ENCODE data around the gene SPATC1L.
"Not testable (repeated sequence)": the region's sequence is repeated elsewhere in the genome, so short reads cannot be mapped to it uniquely, and the experiment has no call there.

The SPATC1L gene

GRCh38 chr21:46203203-46203600 is 18.9 kb upstream of the SPATC1L start:
- TF ChIP-seq CTCF (IDR thresholded peaks at IDR 0.05; ENCODE audit: low read length) (no peak), EZH2 (IDR thresholded peaks at IDR 0.05; ENCODE audit: borderline replicate concordance, low read length) (no peak)
- Histone ChIP-seq H3K4me3 (ENCODE audit: low read depth, low read length, poor library complexity, severe bottlenecking) (no peak overlapping the region), H3K4me2 (ENCODE audit: low read length) (no peak overlapping the region), H3K4me1 (ENCODE audit: insufficient read depth, low read length, severe bottlenecking) (no peaks in the 10 kb centered on the region), H3K9me2 (ENCODE audit: low read depth, low read length) (no peaks in the 10 kb centered on the region), H4K20me1 (ENCODE audit: insufficient read depth, low read length) (no peaks in the 10 kb centered on the region), H3K79me2 (ENCODE audit: insufficient read depth, low read length) (no peaks in the 10 kb centered on the region), H3K36me3 (ENCODE audit: insufficient read depth, low read length) (peaks cover 85% of the 10 kb centered on the region), H3F3A (ENCODE audit: insufficient read depth, low read length) (0 out of 2 replicates have a peak, but pooled peaks cover 3% of the 10 kb centered on the region), H3K27ac (ENCODE audit: low read depth, low read length, poor library complexity, severe bottlenecking) (no peak overlapping the region), H3K27me3 (ENCODE audit: insufficient read depth, low read length) (no peaks in the 10 kb centered on the region), H3K9me3 (ENCODE audit: low read length) (no peaks in the 10 kb centered on the region), H2AFZ (ENCODE audit: low read length) (no peak overlapping the region), H3K9ac (ENCODE audit: low read length) (no peak overlapping the region)

- Histone ChIP-seq H3K27ac (ENCODE audit: low read depth, low read length, poor library complexity, severe bottlenecking) (no peak overlapping the region), H3K9me3 (ENCODE audit: low read length) (no peaks in the 10 kb centered on the region), H3K4me1 (ENCODE audit: insufficient read depth, low read length, severe bottlenecking) (no peaks in the 10 kb centered on the region), H3K27me3 (ENCODE audit: insufficient read depth, low read length) (no peaks in the 10 kb centered on the region), H3K9ac (ENCODE audit: low read length) (no peak overlapping the region), H3K4me3 (ENCODE audit: low read depth, low read length, poor library complexity, severe bottlenecking) (no peak overlapping the region), H3K79me2 (ENCODE audit: insufficient read depth, low read length) (no peaks in the 10 kb centered on the region), H2AFZ (ENCODE audit: low read length) (no peak overlapping the region), H3K9me2 (ENCODE audit: low read depth, low read length) (no peaks in the 10 kb centered on the region), H4K20me1 (ENCODE audit: insufficient read depth, low read length) (no peaks in the 10 kb centered on the region), H3K36me3 (ENCODE audit: insufficient read depth, low read length) (peaks cover 85% of the 10 kb centered on the region), H3K4me2 (ENCODE audit: low read length) (no peak overlapping the region), H3F3A (ENCODE audit: insufficient read depth, low read length) (0 out of 2 replicates have a peak, but pooled peaks cover 3% of the 10 kb centered on the region)
- TF ChIP-seq CTCF (IDR thresholded peaks at IDR 0.05; ENCODE audit: low read length): no peak
- no peak for TF ChIP-seq EZH2 (IDR thresholded peaks at IDR 0.05; ENCODE audit: borderline replicate concordance, low read length)
Observed at GRCh38 chr21:46202592-46203202, 18.4 kb upstream of the SPATC1L start.

GRCh38 chr21:46200877-46201803 is 16.9 kb upstream of the SPATC1L start:
- H3F3A ChIP-seq (ENCODE audit: insufficient read depth, low read length); H3K4me3 ChIP-seq (ENCODE audit: low read depth, low read length, poor library complexity, severe bottlenecking); H3K9me2 ChIP-seq (ENCODE audit: low read depth, low read length); H3K4me2 ChIP-seq (ENCODE audit: low read length); H4K20me1 ChIP-seq (ENCODE audit: insufficient read depth, low read length); H3K79me2 ChIP-seq (ENCODE audit: insufficient read depth, low read length); H3K4me1 ChIP-seq (ENCODE audit: insufficient read depth, low read length, severe bottlenecking); H2AFZ ChIP-seq (ENCODE audit: low read length); H3K27me3 ChIP-seq (ENCODE audit: insufficient read depth, low read length); H3K9me3 ChIP-seq (ENCODE audit: low read length); H3K9ac ChIP-seq (ENCODE audit: low read length); H3K27ac ChIP-seq (ENCODE audit: low read depth, low read length, poor library complexity, severe bottlenecking): not testable (repeated sequence)
- peaks cover 87% of the 10 kb centered on the region for H3K36me3 ChIP-seq (ENCODE audit: insufficient read depth, low read length)

Measured in OCI-LY1 (cell line).